NCI-H524 treated with DMSO at 0.1 percent for 48 hours (cell line): Measurements from ENCODE around the gene RBMS3.

Experiments
- DNase-seq: peaks from one replicate; lab custom pipeline; 2025; lab: John Stamatoyannopoulos, UW

Gene RBMS3

GRCh38 chr3:29576675-29577074 lies 295.8 kb downstream of the RBMS3 start:
- no peak for DNase-seq

- no peak for DNase-seq
Measured at GRCh38 chr3:29577250-29577649, 296.4 kb downstream of the RBMS3 start.

- no peak for DNase-seq
Measured at GRCh38 chr3:29581311-29581710, 300.4 kb downstream of the RBMS3 start.

DNA sequence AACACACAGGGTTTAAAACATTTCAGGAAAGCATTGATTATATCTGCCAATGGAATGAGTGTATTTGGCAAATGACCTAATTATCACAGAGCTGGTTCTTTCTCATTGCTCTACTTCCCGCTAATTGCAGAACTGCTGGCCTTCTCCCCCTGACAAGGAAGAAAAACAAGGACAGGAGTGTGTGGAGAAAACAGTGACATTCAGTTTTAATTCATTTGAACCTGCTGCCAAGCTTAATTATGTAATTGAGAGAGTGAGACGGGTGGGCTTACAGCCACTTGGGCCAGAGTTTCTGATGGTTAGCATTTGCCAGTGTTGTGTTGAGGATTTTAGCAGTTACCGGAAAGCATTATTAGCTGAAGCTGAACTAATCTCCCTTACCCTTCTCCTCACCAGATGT lies 301.4 kb downstream of the RBMS3 start:
- no peak for DNase-seq

- DNase-seq: no peak
Measured at GRCh38 chr3:29583861-29584260, 303.0 kb downstream of the RBMS3 start.

GRCh38 chr3:29585368-29585767 lies 304.5 kb downstream of the RBMS3 start:
- DNase-seq: no peak

DNA sequence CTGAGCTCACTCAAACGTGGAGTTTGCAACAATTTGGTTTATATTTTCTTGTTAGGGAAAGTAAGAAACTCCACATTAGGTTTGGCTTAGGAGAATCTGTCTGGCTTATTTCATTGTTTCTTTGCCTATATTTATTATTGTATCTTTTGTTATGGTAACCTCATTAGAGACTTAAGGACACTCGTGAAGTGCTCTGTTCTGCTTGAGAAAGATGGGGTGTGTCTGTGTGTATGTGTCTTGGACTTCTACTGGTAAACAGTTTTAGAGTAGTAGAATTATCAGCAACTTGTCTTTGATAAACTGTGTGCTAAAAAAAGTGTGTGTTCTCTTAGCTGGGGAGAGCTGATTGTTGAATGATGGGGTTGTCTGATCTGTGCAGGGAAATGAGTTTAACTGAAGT lies 306.5 kb downstream of the RBMS3 start:
- no peak for DNase-seq

DNA sequence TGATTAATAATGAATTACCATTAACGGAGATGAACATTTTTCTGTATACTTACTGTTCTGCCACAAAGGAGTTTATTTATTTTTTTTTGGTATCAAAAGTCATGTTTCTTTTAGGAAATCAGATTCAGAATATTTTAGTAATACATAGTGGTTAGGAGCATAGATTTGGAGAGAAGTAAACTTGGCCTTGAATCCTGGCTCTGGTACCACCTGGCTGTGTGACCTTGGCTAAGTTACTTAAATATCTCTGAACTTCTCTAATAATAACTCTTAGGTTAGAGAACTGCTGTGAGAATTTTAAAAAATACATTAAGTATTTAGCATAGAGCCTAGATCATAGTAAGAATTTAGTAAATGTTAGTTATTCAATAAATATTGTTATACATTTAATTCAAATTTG lies 309.1 kb downstream of the RBMS3 start:
- no peak for DNase-seq

DNA sequence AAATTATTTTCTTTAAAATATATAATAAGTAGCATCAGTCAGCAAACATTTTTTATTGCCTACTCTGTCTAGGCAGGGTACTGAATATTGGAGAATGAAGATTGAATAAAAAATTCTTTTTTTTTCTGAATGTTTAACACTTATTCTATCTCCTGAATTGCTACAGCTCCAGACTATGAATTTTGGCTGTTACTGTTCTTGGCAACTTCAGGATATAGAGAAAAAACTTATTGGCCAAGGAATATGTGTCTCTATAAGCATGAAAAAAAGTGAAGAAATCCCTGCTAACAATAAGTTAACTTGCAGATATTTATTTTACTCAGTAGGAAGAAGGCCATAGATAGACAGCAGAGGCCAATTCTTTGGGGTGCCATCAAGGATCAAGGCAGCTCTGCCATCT lies 309.6 kb downstream of the RBMS3 start:
- no peak for DNase-seq

GRCh38 chr3:29591579-29591978 lies 310.7 kb downstream of the RBMS3 start:
- no peak for DNase-seq

DNA sequence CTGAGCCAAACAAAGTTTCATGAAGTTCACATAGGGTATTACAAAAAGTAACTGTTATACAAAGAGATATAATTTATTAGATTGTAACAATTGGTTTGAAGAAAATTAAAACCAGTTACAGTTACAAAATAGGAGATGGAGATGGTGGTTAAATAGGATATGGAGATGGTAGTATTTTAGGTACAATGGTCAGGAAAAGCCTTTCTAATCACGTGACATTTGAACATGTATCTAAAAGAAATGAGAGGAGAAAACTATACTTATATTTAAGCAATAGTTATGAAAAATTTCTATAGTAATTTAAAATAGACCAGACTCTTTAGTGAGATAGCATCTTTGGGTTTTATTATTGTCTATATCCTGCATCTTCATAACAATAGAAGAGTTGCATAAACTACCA lies 312.9 kb downstream of the RBMS3 start:
- no peak for DNase-seq

- no peak for DNase-seq
Measured at GRCh38 chr3:29594261-29594660, 313.4 kb downstream of the RBMS3 start.

GRCh38 chr3:29597376-29598008 lies 316.6 kb downstream of the RBMS3 start:
- DNase-seq: no peak

- no peak for DNase-seq
Measured at GRCh38 chr3:29601861-29602585, 321.2 kb downstream of the RBMS3 start.

GRCh38 chr3:29605845-29606244 lies 325.0 kb downstream of the RBMS3 start:
- no peak for DNase-seq

GRCh38 chr3:29606416-29606815 lies 325.5 kb downstream of the RBMS3 start:
- no peak for DNase-seq

DNA sequence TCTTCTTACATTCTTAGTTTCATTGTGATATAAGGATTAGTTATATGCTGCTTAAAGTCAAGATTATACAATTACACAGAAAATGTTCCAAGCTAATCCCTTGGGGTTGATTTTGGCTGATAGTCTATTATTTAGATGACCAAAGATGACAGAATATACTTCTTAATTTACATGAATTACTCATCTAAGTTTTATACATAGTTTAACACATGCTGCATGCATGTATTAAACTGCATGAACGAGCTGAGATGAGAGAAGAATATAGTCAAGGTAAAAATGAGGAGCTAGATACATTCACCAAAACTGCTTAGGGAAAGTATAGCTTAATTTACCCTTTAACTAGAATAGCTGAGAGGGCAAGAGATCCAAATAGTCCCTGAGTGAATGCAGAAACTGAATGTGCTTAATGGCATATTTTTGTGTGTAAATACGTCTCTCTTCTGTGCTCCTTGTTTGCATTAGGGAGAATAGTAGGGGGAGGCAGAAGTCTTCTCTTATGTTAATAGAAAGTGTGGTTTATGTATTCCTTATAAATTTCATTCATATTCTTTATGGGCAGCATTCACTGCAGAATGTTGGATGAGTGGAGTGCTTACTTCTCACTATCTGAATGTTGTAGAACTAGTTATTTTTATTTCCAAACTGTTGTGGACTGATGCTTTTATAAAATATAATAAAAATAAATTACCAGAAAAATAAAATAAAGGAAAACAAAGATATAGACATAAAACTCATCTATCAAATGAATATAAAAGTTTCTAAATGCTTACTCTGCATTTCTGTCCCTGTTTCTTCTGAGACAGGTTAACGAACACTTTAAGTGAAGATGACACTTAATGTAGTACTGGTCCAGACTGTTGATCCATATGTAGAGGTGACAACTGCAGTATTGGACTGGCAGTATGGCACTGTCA lies 327.8 kb downstream of the RBMS3 start:
- DNase-seq: no peak

DNA sequence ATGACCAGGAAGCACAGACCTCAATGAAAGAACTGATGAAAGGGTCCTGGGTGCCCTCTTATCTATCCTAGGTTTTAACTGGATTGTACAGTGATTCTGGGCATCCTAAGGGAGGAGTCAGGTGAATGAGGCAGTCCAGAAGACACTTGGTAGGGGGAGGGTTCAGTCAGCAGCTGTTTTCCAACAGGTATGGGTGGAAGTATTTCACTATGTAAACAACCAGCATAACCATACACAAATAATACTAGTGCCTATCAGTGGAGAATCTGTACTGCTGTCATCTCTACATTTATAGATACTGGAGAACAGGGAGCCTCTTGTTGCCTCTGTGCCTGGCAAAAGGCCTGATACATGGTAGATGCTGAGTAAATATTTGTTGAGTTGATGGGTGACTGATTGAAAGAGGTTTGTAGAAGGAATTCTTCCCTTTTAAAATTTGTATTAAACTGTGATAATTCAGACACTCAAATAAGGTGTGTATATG lies 328.5 kb downstream of the RBMS3 start:
- no peak for DNase-seq

DNA sequence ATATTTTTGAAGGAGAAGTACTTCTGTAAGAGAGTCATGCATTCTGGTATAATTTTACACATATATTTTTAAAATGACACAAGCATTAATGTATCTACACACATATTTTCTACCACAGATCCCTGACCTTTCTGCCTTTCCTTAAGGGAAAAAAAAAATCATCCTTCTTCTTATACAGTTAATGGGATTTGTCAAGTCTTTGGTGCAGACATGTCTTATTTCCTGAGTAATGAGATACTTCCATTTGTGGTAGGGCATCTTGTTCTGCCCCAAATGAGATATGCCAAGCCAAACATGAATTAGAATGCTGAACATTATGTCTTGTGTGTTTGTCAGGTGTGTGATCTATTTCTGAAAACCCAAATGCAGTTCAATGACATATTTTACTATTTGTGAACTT lies 329.9 kb downstream of the RBMS3 start:
- DNase-seq: no peak

DNA sequence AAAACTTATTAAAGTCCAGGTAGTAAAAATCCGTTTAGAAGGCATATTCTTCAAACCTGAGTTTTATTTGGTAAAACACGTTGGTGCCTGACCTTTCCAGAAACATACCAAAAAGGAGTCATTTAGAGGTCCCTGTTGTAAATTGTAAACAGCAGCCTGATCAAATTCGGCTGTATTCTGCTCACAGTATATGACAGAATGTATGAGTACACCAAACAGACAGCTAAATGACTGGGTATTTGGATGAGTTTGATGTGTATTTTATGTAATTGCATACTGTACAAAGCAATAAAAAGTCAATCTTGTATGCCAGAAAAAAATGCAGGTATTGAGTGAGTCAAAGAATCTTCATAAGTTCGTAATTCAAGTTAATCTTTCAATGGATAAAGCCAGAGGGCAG lies 330.4 kb downstream of the RBMS3 start:
- no peak for DNase-seq

GRCh38 chr3:29612536-29612935 lies 331.7 kb downstream of the RBMS3 start:
- DNase-seq: no peak

GRCh38 chr3:29614954-29615353 lies 334.1 kb downstream of the RBMS3 start:
- no peak for DNase-seq
